ENCODE data around the gene VPS35L.
A peak's percentile ranks its signal among the peaks of the same experiment; 100 is the strongest.
"Not testable (repeated sequence)": the region's sequence is repeated elsewhere in the genome, so short reads cannot be mapped to it uniquely, and the experiment has no call there.

The VPS35L gene

GRCh38 chr16:19659554-19659953 is 104.1 kb downstream of the VPS35L start:
- DNase-seq: no peak

GRCh38 chr16:19660432-19660831 is 104.9 kb downstream of the VPS35L start:
- DNase-seq: no peak

- DNase-seq: no peak
Measured at GRCh38 chr16:19662351-19662750, 106.8 kb downstream of the VPS35L start.

- DNase-seq: no peak
Measured at GRCh38 chr16:19664166-19664565, 108.7 kb downstream of the VPS35L start.

- not testable (repeated sequence) for DNase-seq
Measured at GRCh38 chr16:19665313-19665712, 109.8 kb downstream of the VPS35L start.

- DNase-seq: no peak
Measured at GRCh38 chr16:19666477-19666876, 111.0 kb downstream of the VPS35L start.

GRCh38 chr16:19672378-19672777 is 116.9 kb downstream of the VPS35L start:
- DNase-seq: no peak

GRCh38 chr16:19674485-19674884 is 119.0 kb downstream of the VPS35L start:
- no peak for DNase-seq

- no peak for DNase-seq
Measured at GRCh38 chr16:19677402-19677801, 121.9 kb downstream of the VPS35L start.

- DNase-seq: no peak
Measured at GRCh38 chr16:19678804-19679203, 123.3 kb downstream of the VPS35L start.

GRCh38 chr16:19679281-19679680 is 123.8 kb downstream of the VPS35L start:
- not testable (repeated sequence) for DNase-seq

GRCh38 chr16:19680881-19681340 is 125.4 kb downstream of the VPS35L start:
- no peak for DNase-seq

GRCh38 chr16:19681637-19682036 is 126.1 kb downstream of the VPS35L start:
- DNase-seq: no peak

- no peak for DNase-seq
Measured at GRCh38 chr16:19683453-19684236, 128.1 kb downstream of the VPS35L start.

GRCh38 chr16:19685176-19685575 is 129.7 kb downstream of the VPS35L start:
- no peak for DNase-seq

- DNase-seq: no peak
Measured at GRCh38 chr16:19687279-19687678, 131.8 kb downstream of the VPS35L start.

GRCh38 chr16:19688396-19689024 is 133.0 kb downstream of the VPS35L start:
- DNase-seq: no peak

GRCh38 chr16:19689342-19689741 is 133.8 kb downstream of the VPS35L start:
- DNase-seq: no peak

GRCh38 chr16:19690196-19690595 is 134.7 kb downstream of the VPS35L start:
- no peak for DNase-seq

- DNase-seq: no peak
Measured at GRCh38 chr16:19691161-19691711, 135.7 kb downstream of the VPS35L start.

GRCh38 chr16:19694989-19695388 is 139.5 kb downstream of the VPS35L start:
- no peak for DNase-seq

GRCh38 chr16:19696328-19696727 is 140.8 kb downstream of the VPS35L start:
- peak; percentile 88 for DNase-seq

GRCh38 chr16:19696961-19697360 is 141.5 kb downstream of the VPS35L start:
- no peak for DNase-seq

GRCh38 chr16:19697756-19698318 is 142.3 kb downstream of the VPS35L start:
- no peak for DNase-seq

Data from OCI-M1 (cell line).